ENCODE results near the gene ZDHHC20.

- TF ChIP-seq POLR2A (IDR thresholded peaks at IDR 0.05; ENCODE audit: low read length) (no peak), GATA1 (IDR thresholded peaks at IDR 0.05; ENCODE audit: low read depth, low read length) (no peak)
Observed at GRCh38 chr13:21405309-21405708, 53.8 kb downstream of the ZDHHC20 start.

Data from erythroblast (primary cell).